ENCODE measurements around the gene LAMA3. TPM values are rescaled to one million over a fixed set of nuclear protein-coding genes. Genes with fewer than 3 reads are reported as not detected.
A peak's percentile ranks its signal among the peaks of the same experiment; 100 is the strongest.

Gene LAMA3
- total and polyA plus RNA-seq, 2 of the 13 experiments (the other 11 are each of a cell fraction or from before 2014, with no cell fraction given), result 0.45 to 2.2 TPM

- H2AFZ ChIP-seq (ENCODE audit: low read length), result no peak overlapping the region
- intact Hi-C loops (cut with micrococcal nuclease; ENCODE audit: unreplicated experiment), result no loop called here
- H3K9ac ChIP-seq (ENCODE audit: insufficient read depth, low read depth, low read length), result no peak overlapping the region
- no peak overlapping the region for H3K4me2 ChIP-seq (ENCODE audit: low read depth, low read length)
- no peak overlapping the region for H3K4me3 ChIP-seq (replicated peaks in 1 of 3; ENCODE audit: insufficient read depth in 1 of 3, low read depth in 2 of 3, low read length in 3 of 3)
- no TSS peak for BruUV-seq (replicated peaks)
- no peaks in the 10 kb centered on the region for H3K9me3 ChIP-seq (ENCODE audit: low read length)
- no peak for TF ChIP-seq PATZ1 (CRISPR knock-in tag; IDR thresholded peaks at IDR 0.05)
- TF ChIP-seq ZNF33B (CRISPR knock-in tag; IDR thresholded peaks at IDR 0.05), result no peak
- 0 out of 2 replicates have a peak, but pooled peaks have one; percentile 17 for TF ChIP-seq TFAP4 (IDR thresholded peaks at IDR 0.05; ENCODE audit: borderline replicate concordance, low read depth)
- no peak for TF ChIP-seq ZNF3 (CRISPR knock-in tag; IDR thresholded peaks at IDR 0.05)
- TF ChIP-seq PLRG1 (conservative IDR thresholded peaks at IDR 0.05), result no peak
- TF ChIP-seq NFIC (IDR thresholded peaks at IDR 0.05; ENCODE audit: low read length), result no peak
- TF ChIP-seq HNF1A (IDR thresholded peaks at IDR 0.05; ENCODE audit: low read depth), result no peak
- no peak for TF ChIP-seq HNF1A (CRISPR knock-in tag; IDR thresholded peaks at IDR 0.05; ENCODE audit: borderline replicate concordance)
- no peaks in the 10 kb centered on the region for H3K36me3 ChIP-seq (replicated peaks in 1 of 2; ENCODE audit: control insufficient read depth in 1 of 2, insufficient read depth in 2 of 2, low read length in 2 of 2)
- no peak for FAIRE-seq
- no peak for DNase-seq (ENCODE audit: low spot score)
- ChIA-PET CTCF (ENCODE audit: low intra/inter-chr PET ratio, low total read pairs) (no interaction called here), POLR2A (no interaction called here)
- H3K27me3 ChIP-seq (ENCODE audit: control insufficient read depth in 1 of 2, insufficient read depth in 2 of 2, low read length in 2 of 2), result no peaks in the 10 kb centered on the region
- H4K20me1 ChIP-seq (ENCODE audit: insufficient read depth, low read length), result no peaks in the 10 kb centered on the region
- H3K27ac ChIP-seq (ENCODE audit: extremely low read length, insufficient read depth, low read length), result no peak overlapping the region
- H3K79me2 ChIP-seq (ENCODE audit: insufficient read depth, low read length), result no peaks in the 10 kb centered on the region
- in situ Hi-C loops (cut with HindIII; ENCODE audit: extremely low pct_ligation_motif_present, low pct_unique_long_range_greater_than_20kb), result no loop called here
- peaks cover 27% of the 10 kb centered on the region for H3K4me1 ChIP-seq (ENCODE audit: insufficient read depth, low read length)
- ATAC-seq, result no peak
- WGBS (ENCODE audit: low lambda C conversion rate), result 78% methylated on average over 2 of the region's 2 CpGs
These were observed 198.2 kb downstream of the LAMA3 start for GRCh38 chr18:23887493-23887892.
